OCI-M2 (cell line): Measurements from ENCODE around the gene PROX2.

ENCODE experiments used
- DNase-seq: peaks from one replicate; lab custom pipeline; 2025; ENCODE audit not compliant: unreplicated experiment; lab: John Stamatoyannopoulos, UW

Gene PROX2

GRCh38 chr14:74909911-74910310 lies 34.0 kb upstream of the PROX2 start:
- DNase-seq = no peak

- DNase-seq = no peak
These were observed 33.6 kb upstream of the PROX2 start for GRCh38 chr14:74909501-74909900.

GRCh38 chr14:74908861-74909341 lies 33.0 kb upstream of the PROX2 start:
- DNase-seq = no peak

GRCh38 chr14:74907744-74908143 lies 31.8 kb upstream of the PROX2 start:
- no peak for DNase-seq

- DNase-seq = no peak
These were observed 31.1 kb upstream of the PROX2 start for GRCh38 chr14:74906925-74907521.

- DNase-seq = peak; percentile 59
These were observed 29.7 kb upstream of the PROX2 start for GRCh38 chr14:74905595-74906142.

GRCh38 chr14:74904635-74905503 lies 28.9 kb upstream of the PROX2 start:
- no peak for DNase-seq

- DNase-seq = no peak
These were observed 27.2 kb upstream of the PROX2 start for GRCh38 chr14:74902941-74903705.

GRCh38 chr14:74898694-74899093 lies 22.7 kb upstream of the PROX2 start:
- DNase-seq = no peak

GRCh38 chr14:74898083-74898482 lies 22.1 kb upstream of the PROX2 start:
- DNase-seq = no peak

GRCh38 chr14:74897642-74898041 lies 21.7 kb upstream of the PROX2 start:
- no peak for DNase-seq

- DNase-seq = no peak
These were observed 20.5 kb upstream of the PROX2 start for GRCh38 chr14:74896400-74896799.

GRCh38 chr14:74893614-74894091 lies 17.7 kb upstream of the PROX2 start:
- no peak for DNase-seq

GRCh38 chr14:74892745-74893144 lies 16.8 kb upstream of the PROX2 start:
- DNase-seq = no peak

- DNase-seq = no peak
These were observed 15.9 kb upstream of the PROX2 start for GRCh38 chr14:74891870-74892269.

- DNase-seq = no peak
These were observed 14.3 kb upstream of the PROX2 start for GRCh38 chr14:74890262-74890661.

GRCh38 chr14:74888164-74889158 lies 12.5 kb upstream of the PROX2 start:
- DNase-seq = peak; percentile 60

GRCh38 chr14:74886001-74886400 lies 10.1 kb upstream of the PROX2 start:
- DNase-seq = no peak

- no peak for DNase-seq
These were observed 6.4 kb upstream of the PROX2 start for GRCh38 chr14:74882103-74882920.
